ENCODE results near the gene GNB1L. TPM values are rescaled to one million over a fixed set of nuclear protein-coding genes. Genes with fewer than 3 reads are reported as not detected.

Gene GNB1L
- total RNA-seq, 4 donors from 2014 or later: 4.8 to 8.7 (median 7.4) TPM

DNA sequence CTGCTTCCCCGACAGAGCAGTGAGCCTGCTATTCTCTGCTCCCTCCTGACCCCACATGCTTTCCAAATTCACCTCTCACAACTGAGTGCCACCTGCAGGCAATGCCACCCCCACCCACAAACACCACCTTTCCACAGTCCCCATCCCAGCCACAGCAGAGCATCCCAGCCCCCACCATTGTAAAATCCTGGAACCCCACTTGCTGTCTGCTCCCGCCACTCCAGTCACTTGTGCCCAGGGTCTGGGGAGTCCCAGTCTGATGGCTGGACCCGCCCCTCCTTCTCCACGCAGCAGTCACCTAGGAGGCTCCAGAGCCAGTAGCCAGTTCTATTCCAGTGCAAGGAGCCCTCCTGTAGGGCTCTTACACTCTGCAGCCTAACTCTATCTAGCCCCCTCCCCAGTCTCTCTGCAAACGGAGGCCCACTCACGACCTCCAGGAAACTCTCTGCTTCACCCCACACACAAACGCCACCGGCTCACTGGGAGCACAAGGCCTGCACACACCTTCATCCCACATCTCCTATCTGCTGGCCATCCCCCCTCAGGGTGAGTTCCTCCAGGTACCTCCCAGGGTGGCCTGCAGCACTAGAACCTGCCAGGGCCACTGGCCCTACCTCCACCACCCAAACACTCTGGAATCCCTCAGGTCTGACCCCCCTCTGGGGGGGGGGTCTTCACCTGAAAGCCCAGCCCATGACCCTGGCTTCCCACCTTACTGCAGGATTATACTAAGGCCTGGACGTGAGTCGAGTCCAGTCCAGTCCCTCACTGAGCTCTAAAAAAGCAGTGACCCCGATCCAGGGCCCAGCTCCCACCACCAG is 1.4 kb downstream of the GNB1L start:
- H3K4me1 ChIP-seq: peaks cover 0 to 43% (median 20%) of the 10 kb centered on the region in 3 donors
- peak overlapping the region; percentile 74 to 97 (median 94) for H3K27ac ChIP-seq
- TF ChIP-seq CTCF (IDR thresholded peaks at IDR 0.05) (no peak), POLR2AphosphoS5 (IDR thresholded peaks at IDR 0.05) (no peak)
- no peaks in the 10 kb centered on the region for H3K9me3 ChIP-seq
- H3K27me3 ChIP-seq: no peaks in the 10 kb centered on the region
- WGBS, 2 donors (ENCODE audit: low coverage in 1 of 2): 26 to 29% methylated on average over 1 to 7 of the region's 11 CpGs
- no peak for ATAC-seq
- H3K36me3 ChIP-seq: peaks cover 0 to 35% of the 10 kb centered on the region in 2 donors
- H3K4me3 ChIP-seq: peak overlapping the region; percentile 73 to 83

DNA sequence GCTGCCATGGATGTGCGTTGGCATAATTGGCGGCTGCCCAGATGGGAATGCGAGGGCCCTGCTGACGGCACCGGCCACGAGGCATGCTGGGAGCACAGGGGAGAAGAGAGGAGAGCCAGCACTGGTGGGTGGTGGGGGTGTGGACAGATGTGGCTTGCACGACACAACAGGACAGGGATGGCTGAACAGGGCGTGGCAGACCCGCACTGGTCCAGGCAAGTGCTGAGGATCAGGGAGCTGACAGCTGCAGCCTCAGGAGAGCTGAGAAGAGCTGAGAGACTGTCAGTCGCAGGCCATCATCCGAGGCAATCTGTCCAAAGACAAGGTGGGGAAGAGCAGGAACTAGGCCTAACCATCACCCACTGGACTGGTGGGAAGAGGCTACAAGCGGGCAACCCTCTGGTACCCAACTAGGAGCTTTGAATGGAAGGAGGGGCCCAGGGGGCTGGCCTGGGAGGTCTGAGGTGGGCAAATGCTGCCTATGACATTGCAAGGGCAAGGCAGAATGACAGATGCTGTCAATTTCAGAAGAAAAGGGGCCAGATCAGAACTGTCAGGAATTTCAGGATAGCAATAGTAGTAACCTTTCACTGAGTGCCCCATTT is 2.4 kb downstream of the GNB1L start:
- peak overlapping the region in 2 of 4 donors; percentile 92 to 97 for H3K27ac ChIP-seq
- peaks cover 0 to 43% (median 20%) of the 10 kb centered on the region in 3 donors for H3K4me1 ChIP-seq
- no peak for TF ChIP-seq EP300 (IDR thresholded peaks at IDR 0.05)

GRCh38 chr22:19851291-19852176 is 3.1 kb downstream of the GNB1L start:
- TF ChIP-seq CTCF (IDR thresholded peaks at IDR 0.05) (no peak), POLR2AphosphoS5 (IDR thresholded peaks at IDR 0.05) (no peak)
- Histone ChIP-seq H3K36me3 (peaks cover 0 to 40% of the 10 kb centered on the region in 2 donors), H3K27ac (no peak overlapping the region), H3K9me3 (no peaks in the 10 kb centered on the region), H3K4me3 (no peak overlapping the region), H3K27me3 (no peaks in the 10 kb centered on the region), H3K4me1 (peaks cover 0 to 43% (median 20%) of the 10 kb centered on the region in 3 donors)
- no peak for ATAC-seq
- WGBS, 2 donors (ENCODE audit: low coverage in 1 of 2): no CpG with 5 or more reads among the region's 21 CpGs

More for the DNA sequence above, 2.4 kb downstream of the GNB1L start:
- Histone ChIP-seq H3K27me3 (no peaks in the 10 kb centered on the region), H3K36me3 (peaks cover 0 to 35% of the 10 kb centered on the region in 2 donors), H3K9me3 (no peaks in the 10 kb centered on the region), H3K4me3 (no peak overlapping the region)
- no peak for ATAC-seq
- 81 to 93% methylated on average over 3 to 5 of the region's 12 CpGs for WGBS, 2 donors (ENCODE audit: low coverage in 1 of 2)

GRCh38 chr22:19850763-19851109 is 3.9 kb downstream of the GNB1L start:
- Histone ChIP-seq H3K4me3 (no peak overlapping the region), H3K9me3 (no peaks in the 10 kb centered on the region), H3K27me3 (no peaks in the 10 kb centered on the region), H3K36me3 (peaks cover 0 to 40% of the 10 kb centered on the region in 2 donors), H3K27ac (no peak overlapping the region), H3K4me1 (peaks cover 0 to 35% (median 12%) of the 10 kb centered on the region in 3 donors)
- TF ChIP-seq POLR2AphosphoS5 (IDR thresholded peaks at IDR 0.05): no peak
- no peak for TF ChIP-seq POLR2A (IDR thresholded peaks at IDR 0.05)
- ATAC-seq: no peak
- 63 to 80% methylated on average over 2 to 5 of the region's 9 CpGs for WGBS, 2 donors (ENCODE audit: low coverage in 1 of 2)

DNA sequence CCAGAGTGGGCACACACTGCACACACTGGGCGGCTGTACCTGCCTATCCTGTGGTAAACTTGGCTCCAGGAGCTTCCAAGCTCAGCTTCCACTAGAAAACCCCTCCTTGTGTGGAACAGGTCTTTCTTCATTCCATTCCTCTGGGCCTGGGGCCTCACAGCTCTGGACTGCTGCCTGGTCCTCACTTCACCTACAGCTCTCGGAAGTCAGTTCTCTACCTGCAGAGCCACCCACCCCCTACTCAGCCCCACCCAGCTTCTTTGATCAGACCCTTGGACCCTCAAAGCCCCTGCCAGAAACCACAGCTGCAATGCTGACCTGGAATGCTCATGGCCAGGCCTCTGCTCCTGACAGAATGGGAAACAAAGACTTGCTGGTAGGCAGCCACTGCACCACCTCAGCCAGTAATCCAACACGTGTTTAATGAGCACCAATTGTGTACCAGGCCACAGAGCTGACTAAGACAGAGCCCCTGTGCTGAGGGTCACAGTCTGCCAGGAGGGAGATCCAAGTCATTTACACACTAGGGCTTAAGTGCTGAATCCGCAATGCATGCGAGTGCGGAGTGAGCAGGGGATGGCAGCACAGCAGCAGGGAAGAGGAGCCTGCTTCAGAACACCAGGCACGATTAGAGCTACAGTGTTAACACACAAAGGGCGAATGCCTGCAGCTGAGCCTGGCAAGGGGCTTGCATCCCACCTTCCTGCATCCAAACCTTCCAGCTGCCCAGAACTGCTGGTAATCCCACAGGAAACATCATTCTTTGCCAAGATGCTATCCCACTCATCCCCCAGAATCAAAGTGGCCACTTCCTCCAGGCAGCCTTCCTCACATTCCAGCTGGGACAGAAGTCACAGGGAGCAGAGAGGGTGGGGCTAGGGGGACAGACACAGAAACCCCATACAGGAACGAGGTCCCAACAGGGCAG is 4.6 kb downstream of the GNB1L start:
- peaks cover 0 to 31% (median 14%) of the 10 kb centered on the region in 3 donors for H3K4me1 ChIP-seq
- peaks cover 0 to 40% of the 10 kb centered on the region in 2 donors for H3K36me3 ChIP-seq
- H3K27ac ChIP-seq: no peak overlapping the region
- no peak for ATAC-seq
- H3K27me3 ChIP-seq: no peaks in the 10 kb centered on the region
- H3K4me3 ChIP-seq: no peak overlapping the region
- no peaks in the 10 kb centered on the region for H3K9me3 ChIP-seq
- TF ChIP-seq EP300 (IDR thresholded peaks at IDR 0.05) (no peak), CTCF (IDR thresholded peaks at IDR 0.05) (no peak), POLR2AphosphoS5 (IDR thresholded peaks at IDR 0.05) (no peak), POLR2A (IDR thresholded peaks at IDR 0.05) (no peak)
- 75 to 82% methylated on average over 2 to 6 of the region's 9 CpGs for WGBS, 2 donors (ENCODE audit: low coverage in 1 of 2)

Data from gastroesophageal sphincter (tissue), 4 donors.